ENCODE results near the gene ASB18.

ASB18 gene

DNA sequence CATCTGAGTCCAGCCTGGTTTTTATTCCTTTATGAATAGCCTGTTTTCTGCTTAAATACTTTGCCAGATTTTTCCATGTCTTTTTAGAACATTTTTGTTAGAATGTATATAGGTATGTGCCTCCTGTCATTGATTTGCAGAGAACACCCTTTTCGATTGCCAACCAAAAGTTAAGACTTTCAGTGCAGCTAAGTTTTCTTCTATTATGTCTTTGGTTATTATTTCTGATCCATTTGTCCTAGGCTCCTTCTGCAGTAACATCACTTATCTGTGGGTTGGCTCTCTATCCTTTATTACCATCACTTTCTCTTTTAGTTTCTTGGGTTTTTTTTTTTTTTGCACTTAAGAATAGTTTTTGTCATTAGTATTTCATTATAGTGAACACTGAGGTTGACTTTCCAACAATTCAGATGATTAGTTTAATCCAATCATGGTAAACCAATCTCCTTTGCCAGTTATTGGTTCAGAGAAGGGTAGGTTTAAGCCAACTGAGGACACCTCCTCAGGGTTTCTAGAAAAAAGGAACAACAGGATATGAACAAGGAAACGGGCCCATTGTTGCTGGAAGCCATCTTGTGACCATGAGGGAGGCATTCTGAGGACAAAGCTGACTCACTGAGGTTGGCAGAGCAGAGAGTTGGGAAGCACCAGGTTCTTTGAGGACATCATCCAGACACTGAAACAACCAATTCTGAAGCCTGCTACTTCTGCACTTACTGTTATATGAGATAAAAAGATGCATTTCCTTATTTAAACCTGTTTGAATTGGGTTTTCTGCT lies 58.1 kb downstream of the ASB18 start:
- TF ChIP-seq EZH2phosphoT487 (IDR thresholded peaks at IDR 0.05; ENCODE audit: low read length) (no peak), EZH2 (optimal IDR thresholded peaks at IDR 0.05; ENCODE audit: low read depth, low read length) (no peak)
- TF ChIP-seq, protein P1, sequence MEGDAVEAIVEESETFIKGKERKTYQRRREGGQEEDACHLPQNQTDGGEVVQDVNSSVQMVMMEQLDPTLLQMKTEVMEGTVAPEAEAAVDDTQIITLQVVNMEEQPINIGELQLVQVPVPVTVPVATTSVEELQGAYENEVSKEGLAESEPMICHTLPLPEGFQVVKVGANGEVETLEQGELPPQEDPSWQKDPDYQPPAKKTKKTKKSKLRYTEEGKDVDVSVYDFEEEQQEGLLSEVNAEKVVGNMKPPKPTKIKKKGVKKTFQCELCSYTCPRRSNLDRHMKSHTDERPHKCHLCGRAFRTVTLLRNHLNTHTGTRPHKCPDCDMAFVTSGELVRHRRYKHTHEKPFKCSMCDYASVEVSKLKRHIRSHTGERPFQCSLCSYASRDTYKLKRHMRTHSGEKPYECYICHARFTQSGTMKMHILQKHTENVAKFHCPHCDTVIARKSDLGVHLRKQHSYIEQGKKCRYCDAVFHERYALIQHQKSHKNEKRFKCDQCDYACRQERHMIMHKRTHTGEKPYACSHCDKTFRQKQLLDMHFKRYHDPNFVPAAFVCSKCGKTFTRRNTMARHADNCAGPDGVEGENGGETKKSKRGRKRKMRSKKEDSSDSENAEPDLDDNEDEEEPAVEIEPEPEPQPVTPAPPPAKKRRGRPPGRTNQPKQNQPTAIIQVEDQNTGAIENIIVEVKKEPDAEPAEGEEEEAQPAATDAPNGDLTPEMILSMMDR (IDR thresholded peaks at IDR 0.05; ENCODE audit: low read length) = no peak
- no peaks in the 10 kb centered on the region for H3K4me1 ChIP-seq (ENCODE audit: low read length)
- no peak overlapping the region for H3K4me3 ChIP-seq (ENCODE audit: low read length)
- H4K20me1 ChIP-seq (ENCODE audit: insufficient read depth, low read length) = no peaks in the 10 kb centered on the region
- no peaks in the 10 kb centered on the region for H3K27me3 ChIP-seq (replicated peaks; ENCODE audit: insufficient read depth, low read length)
- H3K9me2 ChIP-seq (replicated peaks; ENCODE audit: insufficient read depth, low read length) = no peaks in the 10 kb centered on the region
- no peak overlapping the region for H3K27ac ChIP-seq (ENCODE audit: low read length)
- H3K79me2 ChIP-seq (ENCODE audit: low read length) = no peaks in the 10 kb centered on the region
- no peak for DNase-seq
- H3F3A ChIP-seq (ENCODE audit: insufficient read depth, low read length) = no peaks in the 10 kb centered on the region
- H3K4me2 ChIP-seq (ENCODE audit: low read depth, low read length) = no peak overlapping the region
- H3K36me3 ChIP-seq (replicated peaks; ENCODE audit: insufficient read depth, low read length) = no peaks in the 10 kb centered on the region
- no peak overlapping the region for H3K9ac ChIP-seq (ENCODE audit: low read length)
- H2AFZ ChIP-seq (ENCODE audit: low read length) = no peak overlapping the region
- H3K9me3 ChIP-seq (replicated peaks; ENCODE audit: insufficient read depth, low read length) = no peaks in the 10 kb centered on the region

DNA sequence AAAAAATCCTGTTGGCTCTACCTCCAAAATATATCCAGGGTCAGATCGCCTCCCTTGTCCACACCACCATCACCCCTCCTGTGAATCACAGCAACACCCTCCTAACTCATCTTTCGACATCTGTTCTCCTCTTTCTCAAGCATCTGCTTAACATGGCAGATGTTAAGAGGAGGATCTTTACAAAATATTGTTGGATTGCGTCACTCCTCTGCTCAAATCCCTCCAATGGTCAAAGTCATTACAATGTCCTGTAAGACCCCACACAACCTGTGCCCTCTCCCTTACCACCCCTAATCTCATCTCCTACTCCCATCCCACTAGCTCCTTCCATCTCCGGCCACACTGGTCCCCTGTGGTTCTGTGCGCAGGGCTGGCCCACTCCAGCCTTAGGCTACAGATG lies 59.3 kb downstream of the ASB18 start:
- Histone ChIP-seq H3K27me3 (replicated peaks; ENCODE audit: insufficient read depth, low read length) (no peaks in the 10 kb centered on the region), H3K9ac (ENCODE audit: low read length) (no peak overlapping the region), H3K79me2 (ENCODE audit: low read length) (no peaks in the 10 kb centered on the region), H3K36me3 (replicated peaks; ENCODE audit: insufficient read depth, low read length) (no peaks in the 10 kb centered on the region), H3K27ac (ENCODE audit: low read length) (no peak overlapping the region), H3K9me2 (replicated peaks; ENCODE audit: insufficient read depth, low read length) (no peaks in the 10 kb centered on the region), H3F3A (ENCODE audit: insufficient read depth, low read length) (no peaks in the 10 kb centered on the region), H3K4me2 (ENCODE audit: low read depth, low read length) (no peak overlapping the region), H4K20me1 (ENCODE audit: insufficient read depth, low read length) (no peaks in the 10 kb centered on the region), H3K4me3 (ENCODE audit: low read length) (no peak overlapping the region), H3K4me1 (ENCODE audit: low read length) (no peaks in the 10 kb centered on the region), H3K9me3 (replicated peaks; ENCODE audit: insufficient read depth, low read length) (no peaks in the 10 kb centered on the region), H2AFZ (ENCODE audit: low read length) (no peak overlapping the region)
- TF ChIP-seq EZH2phosphoT487 (IDR thresholded peaks at IDR 0.05; ENCODE audit: low read length) (no peak), EZH2 (optimal IDR thresholded peaks at IDR 0.05; ENCODE audit: low read depth, low read length) (no peak)
- TF ChIP-seq, protein P1 (IDR thresholded peaks at IDR 0.05; ENCODE audit: low read length) = no peak
- no peak for DNase-seq

DNA sequence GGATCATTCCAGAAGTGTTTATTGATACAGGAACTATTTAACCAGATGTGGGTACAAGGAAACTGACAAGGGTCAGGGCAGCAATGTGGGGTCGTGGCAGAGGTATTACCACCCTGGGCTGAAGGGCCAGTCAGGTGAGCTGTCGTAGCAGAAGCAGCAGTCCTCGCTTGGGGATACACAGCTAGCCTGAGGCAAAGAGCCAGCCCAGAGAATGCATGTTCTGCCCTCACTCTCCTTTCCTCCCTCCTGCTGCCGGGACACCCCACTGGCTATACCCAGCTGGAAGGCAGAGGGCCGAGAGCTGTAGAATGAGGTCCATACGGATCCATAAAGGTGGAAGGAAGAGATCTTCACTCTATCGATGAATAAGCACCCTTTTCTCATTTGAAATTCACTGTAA lies 63.8 kb downstream of the ASB18 start:
- Histone ChIP-seq H4K20me1 (ENCODE audit: insufficient read depth, low read length) (no peaks in the 10 kb centered on the region), H3K4me3 (ENCODE audit: low read length) (no peak overlapping the region)
- no peak for DNase-seq

More for the DNA sequence above, 63.8 kb downstream of the ASB18 start:
- H3K4me2 ChIP-seq (ENCODE audit: low read depth, low read length) = no peak overlapping the region
- no peak for TF ChIP-seq EZH2 (optimal IDR thresholded peaks at IDR 0.05; ENCODE audit: low read depth, low read length)
- TF ChIP-seq EZH2phosphoT487 (IDR thresholded peaks at IDR 0.05; ENCODE audit: low read length) = no peak
- TF ChIP-seq, protein P1 (IDR thresholded peaks at IDR 0.05; ENCODE audit: low read length) = no peak
- no peaks in the 10 kb centered on the region for H3K9me3 ChIP-seq (replicated peaks; ENCODE audit: insufficient read depth, low read length)
- no peaks in the 10 kb centered on the region for H3K27me3 ChIP-seq (replicated peaks; ENCODE audit: insufficient read depth, low read length)
- no peak overlapping the region for H3K27ac ChIP-seq (ENCODE audit: low read length)
- H2AFZ ChIP-seq (ENCODE audit: low read length) = no peak overlapping the region
- H3K9me2 ChIP-seq (replicated peaks; ENCODE audit: insufficient read depth, low read length) = no peaks in the 10 kb centered on the region
- no peak overlapping the region for H3K9ac ChIP-seq (ENCODE audit: low read length)
- no peaks in the 10 kb centered on the region for H3K4me1 ChIP-seq (ENCODE audit: low read length)
- no peaks in the 10 kb centered on the region for H3K36me3 ChIP-seq (replicated peaks; ENCODE audit: insufficient read depth, low read length)
- H3K79me2 ChIP-seq (ENCODE audit: low read length) = no peaks in the 10 kb centered on the region
- no peaks in the 10 kb centered on the region for H3F3A ChIP-seq (ENCODE audit: insufficient read depth, low read length)
